IPS-18c (cell line): ENCODE data around the gene MICAL3.
"Not testable (repeated sequence)": the region's sequence is repeated elsewhere in the genome, so short reads cannot be mapped to it uniquely, and the experiment has no call there.

Experiments
- H3K4me3 ChIP-seq: 2 replicates; pipeline ENCODE4 v1.7.0; 2013; ENCODE audit warnings: low read depth, mild to moderate bottlenecking, low read length, moderate library complexity; ENCODE audit not compliant: insufficient read depth
- H3K9me3 ChIP-seq: one replicate; pipeline ENCODE4 v1.6.1; 2013; ENCODE audit warnings: mild to moderate bottlenecking, low read length, moderate library complexity; ENCODE audit not compliant: control insufficient read depth, insufficient read depth

Gene MICAL3

DNA sequence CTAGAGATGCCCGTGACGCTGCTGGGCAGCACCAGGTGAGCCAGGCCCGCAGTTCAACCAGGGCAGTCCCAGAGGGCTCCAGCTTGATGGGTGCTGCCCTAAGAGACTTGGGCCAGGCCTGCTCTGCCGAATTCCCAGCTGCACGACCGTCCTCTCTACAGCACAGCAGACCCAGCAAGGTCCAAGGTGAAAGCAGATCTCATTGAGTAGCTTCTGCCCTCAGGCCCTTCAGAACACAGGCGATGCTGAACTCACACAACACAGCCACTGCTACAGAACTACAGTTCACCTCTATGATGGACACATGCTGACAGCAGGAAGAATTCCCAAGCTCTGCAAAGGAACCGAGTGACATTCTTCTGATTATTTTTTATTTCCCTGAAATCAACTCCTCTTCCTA lies 81.6 kb downstream of the MICAL3 start:
- Histone ChIP-seq H3K9me3 (no peaks in the 10 kb centered on the region), H3K4me3 (no peak overlapping the region)

DNA sequence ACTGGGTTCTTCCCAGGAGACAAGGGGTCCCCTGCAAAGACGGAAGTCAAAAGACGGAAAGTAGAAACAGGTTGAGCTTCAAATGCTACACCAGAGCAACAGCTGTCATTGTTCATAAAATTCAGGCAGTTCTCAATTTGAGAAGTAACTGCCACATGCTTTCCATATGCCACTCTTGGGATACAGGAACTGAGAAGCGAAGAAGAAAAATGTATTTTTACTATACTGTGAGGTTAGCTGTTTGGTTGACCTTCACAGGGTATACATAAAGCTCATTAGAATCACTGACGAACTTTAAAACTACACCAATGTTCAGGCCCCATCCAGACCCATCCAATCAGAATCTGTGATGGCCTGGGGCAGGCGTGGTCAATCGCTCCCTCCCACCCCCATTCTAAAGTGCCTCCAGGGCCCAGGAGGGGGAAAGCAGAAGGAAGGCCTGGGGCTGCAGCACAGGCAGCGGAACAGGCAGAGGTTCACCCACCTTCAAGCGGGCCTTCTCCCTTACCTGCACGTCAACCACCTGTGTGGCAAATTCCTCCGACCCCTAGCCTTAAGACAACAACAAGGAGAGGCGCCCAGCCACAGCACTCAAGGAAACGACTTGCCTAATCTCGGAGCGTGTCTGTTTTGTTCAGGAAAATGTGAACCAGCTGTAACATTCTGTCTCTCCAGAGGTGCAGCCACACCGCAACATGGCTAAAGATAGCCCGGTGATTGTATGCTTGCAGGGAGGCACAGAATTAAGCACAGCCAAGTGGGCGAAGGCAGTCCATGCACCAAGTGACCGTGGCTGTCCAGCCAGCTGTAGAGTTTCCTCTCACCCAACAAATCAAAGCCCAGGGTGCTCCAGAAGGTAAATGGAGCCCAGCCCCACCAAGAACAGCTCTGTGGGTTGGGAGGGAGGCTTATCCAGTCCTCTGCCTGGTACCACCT lies 82.6 kb downstream of the MICAL3 start:
- H3K4me3 ChIP-seq = no peak overlapping the region
- H3K9me3 ChIP-seq = no peaks in the 10 kb centered on the region

DNA sequence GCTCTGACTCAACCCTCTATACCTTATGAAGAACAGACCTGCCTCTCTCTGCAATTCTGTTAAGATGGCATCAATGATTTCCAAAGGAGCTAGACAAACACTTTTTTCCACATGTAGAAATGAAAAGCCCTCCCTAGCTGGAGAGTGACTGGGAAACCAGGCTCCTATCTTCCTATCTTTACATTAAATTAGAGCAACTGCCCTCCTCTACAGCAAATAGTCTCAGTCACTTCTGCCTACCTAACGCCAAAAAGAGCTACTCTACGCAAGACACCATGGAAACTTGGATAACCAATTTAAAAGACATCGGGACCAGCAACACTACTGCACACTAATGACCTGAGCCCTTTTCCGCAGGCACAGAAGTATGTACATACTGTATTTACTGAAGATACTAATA lies 84.8 kb downstream of the MICAL3 start:
- no peak overlapping the region for H3K4me3 ChIP-seq
- H3K9me3 ChIP-seq = no peaks in the 10 kb centered on the region

DNA sequence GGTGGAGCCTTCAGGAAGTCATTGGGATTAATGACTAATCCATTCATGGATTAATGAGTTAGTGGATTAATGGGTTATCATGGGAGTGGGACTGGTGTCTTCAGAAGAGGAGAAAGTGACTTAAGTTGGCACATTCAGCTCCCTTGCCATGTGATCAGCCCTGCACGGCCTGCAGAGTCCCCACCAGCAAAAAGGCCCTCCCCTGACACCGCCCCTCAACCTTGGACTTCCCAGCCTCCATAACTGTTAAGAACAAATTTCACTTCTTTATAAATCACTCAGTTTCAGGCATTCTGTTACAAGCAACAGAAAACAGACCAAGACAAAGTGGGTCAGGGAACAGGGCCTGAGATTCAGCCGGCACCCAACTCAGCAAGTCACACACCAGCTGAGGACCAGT lies 85.3 kb downstream of the MICAL3 start:
- no peak overlapping the region for H3K4me3 ChIP-seq
- no peaks in the 10 kb centered on the region for H3K9me3 ChIP-seq

DNA sequence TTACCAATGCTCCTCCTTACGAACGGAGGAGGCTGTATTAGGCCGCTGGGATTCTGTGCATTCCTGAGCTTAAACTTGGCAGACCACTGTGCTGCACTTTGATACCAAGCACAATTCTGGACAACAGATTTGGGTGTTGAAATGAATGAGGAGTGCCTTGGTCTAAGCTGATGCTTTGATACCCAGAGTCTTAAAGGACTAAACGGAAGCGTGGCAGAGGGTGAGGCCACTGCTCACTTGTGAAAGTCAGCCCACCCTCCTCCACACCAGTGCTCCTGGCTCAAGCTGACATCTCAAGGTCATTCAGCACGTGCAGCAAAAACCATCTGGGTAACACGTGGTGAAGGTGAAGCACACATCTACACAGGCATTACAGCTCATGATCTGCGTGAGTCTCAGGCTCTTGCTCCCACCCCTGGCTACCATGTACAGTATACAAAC lies 85.9 kb downstream of the MICAL3 start:
- Histone ChIP-seq H3K4me3 (no peak overlapping the region), H3K9me3 (no peaks in the 10 kb centered on the region)

DNA sequence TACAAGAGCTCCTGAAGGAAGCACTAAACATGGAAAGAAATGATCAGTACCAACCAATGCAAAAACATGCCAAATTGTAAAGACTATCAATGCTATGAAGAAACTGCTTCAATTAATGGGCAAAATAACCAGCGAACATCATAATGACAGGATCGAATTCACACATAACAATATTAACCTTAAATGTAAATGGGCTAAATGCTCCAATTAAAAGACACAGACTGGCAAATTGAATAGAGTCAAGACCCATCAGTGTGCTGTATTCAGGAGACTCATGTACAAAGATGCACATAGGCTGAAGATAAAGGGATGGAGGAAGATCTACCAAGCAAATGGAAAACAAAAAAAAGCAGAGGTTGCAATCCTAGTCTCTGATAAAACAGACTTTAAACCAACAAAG lies 91.9 kb downstream of the MICAL3 start:
- H3K9me3 ChIP-seq, H3K4me3 ChIP-seq: not testable (repeated sequence)

DNA sequence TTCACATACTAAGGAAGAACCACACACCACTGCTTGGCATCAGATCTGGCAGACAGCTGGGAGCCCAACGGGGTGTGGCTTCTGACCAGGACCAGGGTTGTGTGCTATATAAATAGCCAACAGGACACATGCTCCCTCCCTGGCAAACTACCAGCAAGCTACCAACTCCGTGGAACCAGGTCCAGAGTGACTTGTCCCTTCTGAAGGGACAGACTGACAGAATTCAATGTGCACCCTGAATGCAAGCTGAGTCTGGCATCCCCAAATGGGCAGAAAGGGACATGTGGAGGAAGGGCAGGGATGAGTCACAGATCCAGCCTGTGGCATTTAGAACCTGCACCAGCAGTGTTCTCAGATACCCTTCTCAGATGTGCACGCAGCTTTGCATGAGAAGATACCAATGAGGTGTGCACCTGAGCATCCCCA lies 92.9 kb downstream of the MICAL3 start:
- H3K9me3 ChIP-seq = no peaks in the 10 kb centered on the region
- H3K4me3 ChIP-seq = no peak overlapping the region

DNA sequence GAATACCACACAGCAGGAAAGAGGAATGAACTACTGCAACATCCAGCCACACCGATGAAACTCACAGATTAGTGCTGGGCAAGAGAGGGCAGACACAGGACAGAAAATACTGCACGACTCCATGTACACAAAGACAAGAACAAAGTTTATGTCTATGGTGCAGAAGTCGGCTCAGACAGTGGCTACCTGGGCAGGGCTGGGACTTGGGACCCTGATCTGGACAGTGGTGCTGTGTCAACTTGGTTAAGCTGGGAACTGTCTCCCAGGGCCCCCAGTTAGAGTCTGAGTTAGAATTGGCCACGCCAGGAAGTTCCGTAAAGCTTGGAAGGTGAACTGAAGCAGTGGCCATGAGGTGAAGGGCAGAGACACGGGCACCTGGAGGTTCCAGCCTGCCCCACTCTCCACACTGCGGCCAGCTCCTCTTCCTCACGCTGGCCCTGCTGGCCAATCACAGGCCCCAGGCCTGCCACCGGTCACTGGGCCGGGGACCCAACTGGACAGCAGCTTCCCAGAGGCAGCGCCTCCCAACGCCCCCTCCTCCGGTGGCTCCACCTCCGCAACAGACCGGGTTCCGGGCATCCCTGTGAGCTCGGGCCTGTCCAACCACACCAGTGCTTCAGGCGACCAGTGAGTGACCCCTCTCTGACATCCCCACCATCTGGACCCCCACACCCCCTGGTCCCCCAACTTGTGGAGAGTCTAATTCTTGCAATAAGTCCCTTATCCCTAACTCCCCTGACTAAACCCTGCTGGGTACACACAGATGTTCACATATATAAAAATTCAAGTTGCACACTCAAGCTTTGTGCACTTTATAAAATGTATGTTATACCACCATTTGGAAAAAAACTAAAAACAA lies 93.7 kb downstream of the MICAL3 start:
- no peak overlapping the region for H3K4me3 ChIP-seq
- no peaks in the 10 kb centered on the region for H3K9me3 ChIP-seq

DNA sequence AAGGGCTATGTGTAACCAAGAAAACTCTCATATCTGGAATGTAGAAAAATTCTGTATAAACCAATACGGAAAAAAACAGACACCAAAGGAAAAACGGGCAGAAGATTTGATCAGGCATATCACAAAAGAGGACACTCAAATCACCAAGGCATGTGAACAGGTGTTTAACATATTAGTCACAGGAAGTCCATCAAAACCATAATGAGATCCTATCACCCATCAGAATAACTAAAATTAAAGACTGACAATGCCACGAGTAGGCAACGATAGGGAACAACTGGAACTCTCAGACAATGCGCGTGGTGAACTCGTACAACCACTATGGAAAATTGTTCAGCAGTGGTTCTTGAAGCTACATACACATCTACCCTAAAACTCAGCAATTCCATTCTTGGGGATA lies 94.5 kb downstream of the MICAL3 start:
- Histone ChIP-seq H3K4me3 (no peak overlapping the region), H3K9me3 (no peaks in the 10 kb centered on the region)

DNA sequence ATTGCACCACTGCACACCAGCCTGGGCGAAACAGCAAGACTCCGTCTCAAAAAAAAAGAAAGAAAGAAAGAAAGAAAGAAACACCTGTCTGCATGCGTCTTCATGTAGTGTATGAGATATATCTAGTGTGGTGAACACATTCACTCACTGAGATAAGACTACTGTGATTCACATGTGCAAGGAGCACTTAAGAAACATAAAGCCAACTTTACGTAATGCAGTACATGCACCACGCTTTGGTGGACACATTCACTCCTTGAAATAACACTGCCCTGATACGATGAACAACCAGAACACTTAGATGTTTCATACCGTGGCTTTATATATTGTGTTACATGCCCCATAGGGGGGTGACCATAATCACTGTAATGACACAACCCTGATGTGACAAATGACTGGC lies 96.0 kb downstream of the MICAL3 start:
- H3K9me3 ChIP-seq = no peaks in the 10 kb centered on the region
- no peak overlapping the region for H3K4me3 ChIP-seq

DNA sequence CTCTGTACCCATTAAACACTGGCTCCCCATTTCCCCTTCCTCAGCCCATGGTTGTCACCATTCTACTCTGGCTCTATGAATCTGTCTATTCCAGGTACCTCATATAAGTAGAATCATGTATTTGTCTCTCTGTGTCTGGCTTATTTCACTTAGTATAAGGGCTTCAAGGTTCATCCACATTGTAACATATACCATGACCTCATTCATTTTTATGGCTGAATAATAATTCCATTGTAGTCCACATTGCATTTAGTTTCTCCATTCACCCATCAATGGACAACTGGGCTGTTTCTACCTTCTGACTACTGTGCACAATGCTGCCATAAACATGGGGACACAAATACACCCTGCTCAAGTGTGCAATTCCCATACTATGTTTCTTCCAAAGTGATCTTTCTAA lies 97.3 kb downstream of the MICAL3 start:
- no peaks in the 10 kb centered on the region for H3K9me3 ChIP-seq

DNA sequence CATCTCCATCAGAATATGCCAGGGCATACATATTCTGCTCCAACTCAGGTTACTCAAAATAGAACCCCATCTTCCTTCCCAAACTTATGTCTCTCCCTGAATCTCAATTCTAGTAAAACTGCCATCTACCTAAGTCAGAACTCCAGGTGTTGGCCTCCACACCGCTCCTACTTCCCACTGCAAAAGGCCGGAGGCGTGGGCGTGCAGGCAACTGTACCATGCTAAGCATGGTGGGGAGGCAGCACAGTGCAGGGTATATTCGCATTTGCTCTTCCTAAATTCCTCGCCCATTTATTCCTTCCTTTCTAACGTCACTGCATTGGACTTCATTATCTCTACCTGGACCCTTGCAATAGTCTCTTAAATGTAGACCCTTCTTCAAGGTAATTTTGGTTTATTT lies 97.8 kb downstream of the MICAL3 start:
- Histone ChIP-seq H3K4me3 (no peak overlapping the region), H3K9me3 (no peaks in the 10 kb centered on the region)

More for the DNA sequence above, 97.3 kb downstream of the MICAL3 start:
- H3K4me3 ChIP-seq = no peak overlapping the region

DNA sequence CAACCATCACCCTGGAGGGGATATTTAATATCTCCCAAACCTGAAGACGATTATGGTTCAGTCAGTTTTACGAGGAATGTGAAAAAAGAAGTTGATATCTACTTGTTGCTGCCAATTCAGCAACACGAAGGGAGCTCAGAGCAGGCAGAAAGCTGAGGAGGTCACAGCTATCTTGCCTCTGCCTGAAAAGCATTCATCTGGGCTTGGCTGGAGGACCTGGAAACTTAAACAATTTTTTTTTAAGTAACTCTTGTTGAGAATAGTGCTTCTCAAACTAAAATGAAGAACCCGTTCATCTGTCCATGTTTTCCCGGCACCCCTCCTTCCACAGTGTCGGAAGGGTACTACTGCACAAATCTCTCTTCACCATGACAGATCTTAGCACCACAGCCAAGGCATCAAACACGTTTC lies 98.9 kb downstream of the MICAL3 start:
- H3K4me3 ChIP-seq = no peak overlapping the region

DNA sequence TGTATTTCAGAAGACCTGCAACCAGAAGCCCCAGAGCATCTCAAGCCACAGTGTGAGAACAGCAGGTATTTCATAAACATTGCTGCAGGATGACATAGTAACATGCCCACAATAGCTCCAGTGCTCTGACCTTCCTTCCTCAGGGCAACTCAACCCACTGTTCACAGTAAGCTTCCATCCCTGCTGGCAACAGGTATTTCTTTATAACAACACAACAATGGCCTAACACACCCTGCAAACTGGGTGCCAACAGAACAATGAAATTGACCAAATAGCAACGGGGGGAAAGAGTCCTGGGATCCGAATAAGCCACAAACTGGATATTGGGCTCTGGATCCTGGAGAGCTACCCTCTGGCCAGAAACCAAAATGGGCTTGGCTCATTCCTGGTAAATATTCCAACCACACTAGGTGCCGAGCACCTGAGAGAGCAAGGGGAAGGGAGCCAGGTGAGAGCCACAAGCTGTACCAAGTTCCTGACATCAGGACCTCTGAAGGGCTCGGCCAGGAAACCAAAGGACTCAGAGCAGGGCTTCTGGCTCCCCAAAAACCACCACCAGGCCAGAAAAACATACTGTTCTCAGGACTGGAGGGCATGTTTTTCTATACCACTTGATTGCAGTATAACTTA lies 99.5 kb downstream of the MICAL3 start:
- H3K4me3 ChIP-seq = no peak overlapping the region

More for the DNA sequence above, 98.9 kb downstream of the MICAL3 start:
- H3K9me3 ChIP-seq = no peaks in the 10 kb centered on the region

DNA sequence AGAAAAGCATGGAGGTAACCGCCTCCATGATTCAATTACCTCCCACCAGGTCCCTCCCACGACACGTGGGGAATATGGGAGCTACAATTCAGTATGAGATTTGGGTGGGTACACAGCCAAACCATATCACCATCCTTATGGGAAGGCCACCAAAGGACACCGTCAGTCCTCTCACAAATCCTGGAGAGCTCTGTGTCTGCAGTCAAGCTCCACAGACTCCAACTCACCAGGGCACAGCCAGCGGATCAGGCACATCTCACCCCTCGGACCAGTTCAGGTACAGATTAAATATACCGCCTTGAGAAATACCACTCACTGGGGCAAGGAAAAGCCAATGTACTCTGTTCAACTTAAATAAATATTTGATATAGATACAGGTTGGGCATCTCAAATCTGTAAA lies 100.3 kb downstream of the MICAL3 start:
- Histone ChIP-seq H3K9me3 (no peaks in the 10 kb centered on the region), H3K4me3 (no peak overlapping the region)

More for the DNA sequence above, 99.5 kb downstream of the MICAL3 start:
- no peaks in the 10 kb centered on the region for H3K9me3 ChIP-seq

DNA sequence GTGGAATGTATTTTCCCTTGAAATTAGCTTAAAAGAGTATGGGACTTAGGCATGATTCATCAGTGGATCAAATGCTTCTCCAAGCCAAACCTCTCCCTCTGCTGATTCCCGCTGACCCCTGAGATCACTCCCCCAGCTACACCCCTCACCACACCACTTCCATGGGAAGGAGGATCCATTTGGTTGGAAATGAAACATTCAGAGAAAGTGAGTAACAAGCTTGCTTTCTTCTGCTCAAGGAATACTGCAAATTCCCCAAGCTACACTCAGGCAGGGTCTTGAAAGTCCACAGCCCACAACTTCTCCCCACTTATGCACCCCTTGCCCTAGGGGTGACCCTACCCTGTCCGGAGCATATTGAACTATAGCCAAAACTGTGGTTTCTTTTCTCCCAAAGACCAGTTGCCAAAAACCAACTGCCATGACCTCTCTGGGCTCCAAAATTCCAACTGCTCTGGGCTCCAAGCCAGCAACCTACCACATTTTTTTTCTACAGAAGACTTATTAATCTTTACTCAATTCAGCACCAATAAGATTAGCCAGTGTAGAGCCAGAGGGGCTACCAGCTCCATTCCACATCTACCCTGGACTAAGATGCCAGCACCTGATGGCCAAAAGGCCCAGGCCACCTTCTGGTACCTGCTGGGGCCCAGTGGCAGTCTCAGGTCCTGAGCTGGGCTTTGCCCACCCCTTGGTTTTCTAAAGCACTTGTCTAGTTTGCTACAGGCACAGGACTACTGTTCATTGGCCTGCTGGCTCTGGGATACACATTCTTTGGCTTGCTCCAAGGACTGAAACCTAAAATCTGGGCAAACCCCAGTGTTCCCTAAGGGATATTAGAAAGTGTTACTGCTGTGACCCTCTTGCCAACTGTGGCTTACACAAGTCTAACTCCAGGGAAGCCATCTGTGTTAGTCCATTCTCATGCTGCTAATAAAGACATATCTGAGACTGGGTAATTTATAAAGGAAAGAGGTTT lies 101.1 kb downstream of the MICAL3 start:
- Histone ChIP-seq H3K9me3 (no peaks in the 10 kb centered on the region), H3K4me3 (peak overlapping the region; percentile 2; the same call in 1 of the 2 replicates)
